Neuronal stem cell (in vitro differentiated cells): ENCODE measurements around the gene ZC3H12A.

Source experiments
- DNase-seq: peaks from one replicate; pipeline ENCODE4 v3.0.0-alpha.2; 2013; ENCODE audit warnings: low spot score
- H2AFZ ChIP-seq: one replicate; pipeline ENCODE4 v1.6.1; 2013; ENCODE audit warnings: mild to moderate bottlenecking, low read length, inconsistent platforms
- H2AK5ac ChIP-seq: 2 replicates; pipeline ENCODE4 v1.6.1; 2013; ENCODE audit warnings: low read depth, mild to moderate bottlenecking, inconsistent platforms, low read length, moderate library complexity, mixed read lengths
- H2BK120ac ChIP-seq: 2 replicates; pipeline ENCODE4 v1.6.1; 2013; ENCODE audit warnings: low read depth, mild to moderate bottlenecking, inconsistent platforms, low read length, moderate library complexity, mixed read lengths
- H2BK12ac ChIP-seq: one replicate; pipeline ENCODE4 v1.6.1; 2013; ENCODE audit warnings: low read length, inconsistent platforms
- H2BK15ac ChIP-seq: 2 replicates; pipeline ENCODE4 v1.6.1; 2013; ENCODE audit warnings: mild to moderate bottlenecking, low read length, inconsistent platforms, mixed read lengths
- H2BK5ac ChIP-seq: one replicate; pipeline ENCODE4 v1.6.1; 2013; ENCODE audit warnings: inconsistent platforms, mild to moderate bottlenecking, low read length, moderate library complexity
- H3K14ac ChIP-seq: one replicate; pipeline ENCODE4 v1.6.1; 2013; ENCODE audit warnings: low read length, inconsistent platforms
- H3K18ac ChIP-seq: 2 replicates; pipeline ENCODE4 v1.6.1; 2013; ENCODE audit warnings: low read length, inconsistent platforms
- H3K23ac ChIP-seq: 2 replicates; pipeline ENCODE4 v1.6.1; 2013; ENCODE audit warnings: low read depth, mild to moderate bottlenecking, mixed read lengths, low read length, inconsistent platforms; ENCODE audit not compliant: poor library complexity
- H3K27ac ChIP-seq: replicated peaks from 3 replicates; pipeline ENCODE4 v1.5.1; 2013; ENCODE audit warnings: low read length, inconsistent platforms
- H3K27me3 ChIP-seq, 3 experiments: 2 replicates each; pipeline ENCODE4 v1.6.1; 2013; ENCODE audit warnings: low read length in 3 of 3, mild to moderate bottlenecking in 2 of 3, inconsistent platforms in 1 of 3, low read depth in 1 of 3, mixed read lengths in 1 of 3, moderate library complexity in 1 of 3; ENCODE audit not compliant: control insufficient read depth in 3 of 3, insufficient read depth in 3 of 3
- H3K36me3 ChIP-seq, 2 donors: replicated peaks in 1 of 2; 2 replicates each; pipeline ENCODE4 v1.6.1; 2013; ENCODE audit warnings: low read length in 2 of 2; ENCODE audit not compliant: control insufficient read depth in 2 of 2, insufficient read depth in 2 of 2
- H3K4ac ChIP-seq: 2 replicates; pipeline ENCODE4 v1.6.1; 2013; ENCODE audit warnings: inconsistent platforms, mild to moderate bottlenecking, low read length, moderate library complexity
- H3K4me1 ChIP-seq, 2 donors: 1 replicate in 1 of 2; 2 replicates in 1 of 2; pipeline ENCODE4 v1.6.1; 2013; ENCODE audit warnings: low read length in 2 of 2, low read depth in 1 of 2; ENCODE audit not compliant: control insufficient read depth in 2 of 2, insufficient read depth in 1 of 2
- H3K4me2 ChIP-seq: one replicate; pipeline ENCODE4 v1.6.1; 2013; ENCODE audit warnings: mild to moderate bottlenecking, low read length, inconsistent platforms; ENCODE audit not compliant: insufficient read depth, poor library complexity, severe bottlenecking
- H3K4me3 ChIP-seq, 2 donors: 2 replicates each; pipeline ENCODE4 v1.5.1; 2013; ENCODE audit warnings: low read length in 2 of 2, mild to moderate bottlenecking in 2 of 2, inconsistent platforms in 1 of 2, moderate library complexity in 1 of 2
- H3K79me1 ChIP-seq: one replicate; pipeline ENCODE4 v1.6.1; 2013; ENCODE audit warnings: low read depth, mild to moderate bottlenecking, inconsistent platforms, low read length, moderate library complexity
- H3K9ac ChIP-seq: one replicate; pipeline ENCODE4 v1.6.1; 2013; ENCODE audit warnings: mild to moderate bottlenecking, low read depth, low read length, inconsistent platforms; ENCODE audit not compliant: poor library complexity
- H3K9me3 ChIP-seq, 2 donors: replicated peaks in 1 of 2; 2 replicates each; pipeline versions ENCODE3 to v1.6.1; 2013; ENCODE audit warnings: low read length in 2 of 2, mild to moderate bottlenecking in 2 of 2, inconsistent platforms in 1 of 2, low read depth in 1 of 2, mixed read lengths in 1 of 2, moderate library complexity in 1 of 2; ENCODE audit not compliant: control insufficient read depth in 2 of 2, insufficient read depth in 1 of 2
- H4K8ac ChIP-seq: one replicate; pipeline ENCODE4 v1.6.1; 2013; ENCODE audit warnings: low read depth, mild to moderate bottlenecking, inconsistent platforms, low read length, moderate library complexity
- H4K91ac ChIP-seq: one replicate; pipeline ENCODE4 v1.6.1; 2013; ENCODE audit warnings: low read length, low read depth, mild to moderate bottlenecking, inconsistent platforms; ENCODE audit not compliant: poor library complexity
- WGBS, 2 donors: extraction: QIAGEN DNeasy Blood & Tissue Kit; methylation state at CpG; one replicate each; pipeline ENCODE4 v1.1.7; 2013; ENCODE audit warnings: missing lambda C conversion rate in 2 of 2, mixed read lengths in 1 of 2; ENCODE audit not compliant: insufficient read length in 2 of 2, insufficient replicate concordance in 1 of 2; ENCODE audit errors: extremely low coverage in 2 of 2; 5-methylcytosine and 5-hydroxymethylcytosine counted together

Gene ZC3H12A

DNA sequence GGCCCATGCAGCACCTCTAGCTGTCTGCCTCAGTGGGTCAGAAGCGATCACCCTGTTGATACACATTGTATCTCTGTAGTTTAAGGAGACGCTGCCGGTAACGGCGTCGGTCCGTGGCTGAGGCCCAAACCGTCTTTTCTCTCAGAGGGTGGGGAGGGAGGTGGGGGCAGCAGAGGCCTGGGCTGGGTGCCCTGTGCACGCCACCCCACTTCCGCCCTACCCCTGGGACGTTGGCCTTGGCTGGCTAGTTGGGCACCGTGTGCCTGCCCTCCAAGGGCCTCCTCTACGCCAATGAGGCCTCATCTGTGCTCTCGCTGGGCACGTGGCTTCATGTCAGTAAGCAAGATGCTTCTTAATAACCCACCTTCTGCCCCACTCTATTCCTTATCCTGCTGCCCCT, 9.4 kb downstream of the ZC3H12A start:
- Histone ChIP-seq H2BK15ac (no peak overlapping the region), H3K27ac (no peak overlapping the region), H2BK12ac (no peak overlapping the region), H4K91ac (no peak overlapping the region), H3K4me2 (no peak overlapping the region), H3K23ac (no peak overlapping the region), H2AK5ac (no peak overlapping the region), H2BK120ac (no peak overlapping the region), H3K9ac (no peak overlapping the region), H3K79me1 (no peaks in the 10 kb centered on the region), H3K14ac (no peak overlapping the region), H3K9me3 (no peaks in the 10 kb centered on the region), H3K4ac (no peak overlapping the region), H2BK5ac (no peak overlapping the region), H3K18ac (no peak overlapping the region), H3K27me3 (no peaks in the 10 kb centered on the region), H3K4me1 (peaks cover 2 to 9% of the 10 kb centered on the region in 2 donors), H4K8ac (no peak overlapping the region), H2AFZ (no peak overlapping the region), H3K4me3 (no peak overlapping the region), H3K36me3 (peaks cover 22 to 69% of the 10 kb centered on the region in 2 donors)
- WGBS, 2 donors, result no CpG with 5 or more reads among the region's 15 CpGs
- DNase-seq, result no peak

DNA sequence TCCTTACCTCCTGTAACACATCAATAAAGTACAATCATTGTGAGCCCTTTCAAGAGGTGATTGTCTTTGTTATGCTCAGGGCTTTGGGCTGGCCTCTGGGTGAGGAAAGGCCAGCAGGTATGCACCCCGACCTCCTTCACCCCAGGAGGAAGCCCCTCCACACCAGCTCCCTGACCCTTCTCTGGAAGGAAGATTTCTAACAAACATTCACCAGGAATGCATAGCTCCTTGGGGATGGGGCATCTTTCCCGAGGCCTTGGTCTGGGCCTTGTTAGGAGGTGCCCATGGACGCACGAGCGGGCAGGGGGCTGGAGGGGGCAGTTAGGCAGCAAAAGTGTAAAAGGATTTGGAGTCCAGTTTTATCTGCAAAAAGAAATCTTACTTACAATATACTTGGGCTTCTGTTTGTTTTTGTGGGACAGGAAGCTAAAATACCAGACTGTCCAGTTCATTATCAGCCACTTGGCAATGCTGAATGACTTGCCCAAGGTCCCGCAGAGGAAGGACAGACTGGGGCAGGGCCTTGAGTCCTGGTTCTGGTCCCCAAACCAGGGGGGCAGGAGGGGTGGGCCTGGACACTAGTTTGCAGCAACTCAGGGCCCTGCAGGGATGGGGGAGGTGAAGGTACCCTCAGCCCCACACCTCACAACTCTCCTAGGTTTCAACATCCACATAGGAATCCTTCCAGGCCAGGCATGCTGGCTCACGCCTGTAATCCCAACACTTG, 10.1 kb downstream of the ZC3H12A start:
- no peak overlapping the region for H3K27ac ChIP-seq
- no peak overlapping the region for H2BK15ac ChIP-seq
- H3K27me3 ChIP-seq, result no peaks in the 10 kb centered on the region
- no peak overlapping the region for H4K91ac ChIP-seq
- H3K4me3 ChIP-seq, result no peak overlapping the region
- no peak for DNase-seq
- H2BK120ac ChIP-seq, result no peak overlapping the region
- H2AK5ac ChIP-seq, result no peak overlapping the region
- no peak overlapping the region for H3K4ac ChIP-seq
- no peak overlapping the region for H3K18ac ChIP-seq
- no peak overlapping the region for H3K14ac ChIP-seq
- H2BK5ac ChIP-seq, result no peak overlapping the region
- no CpG with 5 or more reads among the region's 7 CpGs for WGBS, 2 donors
- H3K36me3 ChIP-seq, result peaks cover 22 to 67% of the 10 kb centered on the region in 2 donors
- H3K9ac ChIP-seq, result no peak overlapping the region
- no peaks in the 10 kb centered on the region for H3K9me3 ChIP-seq
- no peak overlapping the region for H3K23ac ChIP-seq
- no peak overlapping the region for H2BK12ac ChIP-seq
- peaks cover 2 to 4% of the 10 kb centered on the region in 2 donors for H3K4me1 ChIP-seq
- H2AFZ ChIP-seq, result no peak overlapping the region
- H3K4me2 ChIP-seq, result no peak overlapping the region
- no peak overlapping the region for H4K8ac ChIP-seq
- no peaks in the 10 kb centered on the region for H3K79me1 ChIP-seq

DNA sequence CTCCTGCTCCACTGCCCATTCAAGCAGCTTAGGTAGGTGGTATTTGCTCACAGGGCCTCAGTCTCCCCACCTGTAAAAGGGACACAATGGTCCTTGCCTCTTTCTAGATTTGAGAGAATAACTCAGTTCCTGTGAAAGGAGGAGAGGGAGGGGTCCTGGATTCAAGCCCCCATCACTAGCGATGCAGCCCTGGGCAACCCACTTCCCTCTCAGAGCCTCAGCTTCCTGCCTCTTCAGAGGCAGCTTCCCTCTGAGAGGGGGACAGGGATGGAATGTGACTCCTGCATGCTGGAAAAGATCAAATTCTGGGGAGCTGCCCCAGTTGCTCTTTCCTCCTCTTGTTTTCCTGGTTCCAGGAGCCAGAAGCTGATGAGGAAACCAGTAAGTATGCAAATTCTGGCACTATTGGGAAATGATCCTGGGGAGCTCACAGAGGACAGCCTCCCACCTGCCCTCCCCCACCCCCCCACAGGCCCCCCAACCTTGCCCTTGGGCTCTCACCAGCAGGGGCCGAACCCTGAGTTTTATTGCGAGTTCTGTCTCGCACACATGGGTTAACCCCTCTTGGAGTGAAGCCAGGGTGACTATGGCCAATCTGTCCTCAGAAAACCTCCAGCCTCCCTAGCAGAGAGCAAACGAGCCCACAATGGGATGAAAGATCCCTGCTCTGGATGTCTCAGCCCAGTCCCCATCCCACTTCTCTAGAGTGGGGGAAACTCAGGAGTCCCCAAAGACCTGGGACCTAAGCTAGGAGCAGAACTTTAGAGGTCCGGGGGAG, 11.7 kb downstream of the ZC3H12A start:
- Histone ChIP-seq H3K14ac (no peak overlapping the region), H2BK15ac (no peak overlapping the region), H3K79me1 (no peaks in the 10 kb centered on the region), H3K9ac (no peak overlapping the region), H3K27ac (no peak overlapping the region), H3K4me3 (no peak overlapping the region), H2BK12ac (no peak overlapping the region), H3K23ac (no peak overlapping the region), H2BK5ac (no peak overlapping the region), H2AK5ac (no peak overlapping the region), H2BK120ac (no peak overlapping the region), H3K36me3 (peaks cover 21 to 70% of the 10 kb centered on the region in 2 donors), H3K4me1 (peaks cover 0 to 2% of the 10 kb centered on the region in 2 donors), H3K4me2 (no peak overlapping the region), H4K91ac (no peak overlapping the region), H2AFZ (no peak overlapping the region), H3K9me3 (no peaks in the 10 kb centered on the region), H3K18ac (no peak overlapping the region), H3K4ac (no peak overlapping the region), H3K27me3 (no peaks in the 10 kb centered on the region), H4K8ac (no peak overlapping the region)
- no peak for DNase-seq
- WGBS, 2 donors, result no CpG with 5 or more reads among the region's 6 CpGs
